Mucosa of descending colon (tissue), 3 donors: Measurements from ENCODE around the gene KCNJ14. TPM values are rescaled to one million over a fixed set of nuclear protein-coding genes. Genes with fewer than 3 reads are reported as not detected.

Experiments
- ATAC-seq: fragments of 200-7000 bp; cut with Tn5 transposase; one replicate; pipeline ENCODE4 v1.9.1; 2020; ENCODE audit warnings: mild to moderate bottlenecking, moderate library complexity
- DNase-seq, 3 donors: peaks; one replicate each; pipeline ENCODE4 v3.0.0-alpha.2; 2020
- H3K36me3 ChIP-seq: fragments of 200-600 bp; one replicate; pipeline ENCODE4 v1.8.0; 2021; ENCODE audit warnings: low read depth, mild to moderate bottlenecking
- H3K4me1 ChIP-seq: fragments of 200-600 bp; one replicate; pipeline ENCODE4 v1.8.0; 2021; ENCODE audit warnings: low read depth, mild to moderate bottlenecking
- H3K4me3 ChIP-seq: fragments of 200-600 bp; one replicate; pipeline ENCODE4 v1.8.0; 2021; ENCODE audit warnings: mild to moderate bottlenecking
- H3K9me3 ChIP-seq: fragments of 200-600 bp; one replicate; pipeline ENCODE4 v1.8.0; 2021; ENCODE audit warnings: mild to moderate bottlenecking
- intact Hi-C, 2 donors: fragments of 100-400 bp; cut with DNase I in 1 of 2; cut with micrococcal nuclease in 1 of 2; formaldehyde crosslinking; loops; one replicate each; pipeline versions ENCODE4 v1.11.0 to v1.11.1; 2022; cut with DNase I, micrococcal nuclease
- total RNA-seq, 3 donors: library from RNA; stranded (reverse); fragmentation: NEBNext Ultra II Directional in 2 of 3; extraction: Animal tissue kit (Norgen Biotek cat#: 25700) in 2 of 3; gene quantifications; one replicate each; pipeline versions ENCODE4 v1.2.1 to v1.2.4, GENCODE V29; 2021 to 2023
- TF ChIP-seq, protein P1 (sequence below): fragments of 200-600 bp; IDR thresholded peaks from one replicate; pipeline ENCODE4 v1.8.0; 2022; ENCODE audit warnings: antibody characterized with exemption, mild to moderate bottlenecking
- donor health status: DM: no; HTN: no; CAD: no; lungs with moderate emphysema.
- donor health status: DM: no; HTN: no; CAD: no.
- donor health status: DM: no; HTN: yes; CAD: no.

The KCNJ14 gene
- total RNA-seq, 3 donors from 2014 or later: 0.46 to 1.3 (median 0.67) TPM

DNA sequence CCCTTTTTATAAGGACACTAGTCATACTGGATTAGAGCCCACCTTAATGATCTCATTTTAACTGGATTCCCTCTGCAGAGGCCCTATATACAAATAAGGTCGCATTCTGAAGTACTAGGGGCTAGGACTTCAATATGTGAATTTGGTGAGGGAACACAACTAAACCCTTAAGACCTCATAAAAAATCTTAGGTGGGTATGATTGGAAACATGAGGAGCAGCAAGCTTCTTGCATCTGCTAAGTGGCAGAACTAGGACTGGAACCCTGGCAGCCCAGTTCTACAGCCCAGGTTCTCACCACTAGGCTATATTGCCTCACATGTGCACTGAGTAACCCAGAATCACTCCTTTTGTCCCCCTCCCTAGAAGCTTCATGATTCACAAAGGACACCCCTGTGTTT, 26.7 kb upstream of the KCNJ14 start:
- ATAC-seq: no peak
- H3K4me1 ChIP-seq: no peaks in the 10 kb centered on the region
- intact Hi-C loops: no loop called here
- H3K9me3 ChIP-seq: no peaks in the 10 kb centered on the region
- no peak for DNase-seq
- TF ChIP-seq, protein P1, sequence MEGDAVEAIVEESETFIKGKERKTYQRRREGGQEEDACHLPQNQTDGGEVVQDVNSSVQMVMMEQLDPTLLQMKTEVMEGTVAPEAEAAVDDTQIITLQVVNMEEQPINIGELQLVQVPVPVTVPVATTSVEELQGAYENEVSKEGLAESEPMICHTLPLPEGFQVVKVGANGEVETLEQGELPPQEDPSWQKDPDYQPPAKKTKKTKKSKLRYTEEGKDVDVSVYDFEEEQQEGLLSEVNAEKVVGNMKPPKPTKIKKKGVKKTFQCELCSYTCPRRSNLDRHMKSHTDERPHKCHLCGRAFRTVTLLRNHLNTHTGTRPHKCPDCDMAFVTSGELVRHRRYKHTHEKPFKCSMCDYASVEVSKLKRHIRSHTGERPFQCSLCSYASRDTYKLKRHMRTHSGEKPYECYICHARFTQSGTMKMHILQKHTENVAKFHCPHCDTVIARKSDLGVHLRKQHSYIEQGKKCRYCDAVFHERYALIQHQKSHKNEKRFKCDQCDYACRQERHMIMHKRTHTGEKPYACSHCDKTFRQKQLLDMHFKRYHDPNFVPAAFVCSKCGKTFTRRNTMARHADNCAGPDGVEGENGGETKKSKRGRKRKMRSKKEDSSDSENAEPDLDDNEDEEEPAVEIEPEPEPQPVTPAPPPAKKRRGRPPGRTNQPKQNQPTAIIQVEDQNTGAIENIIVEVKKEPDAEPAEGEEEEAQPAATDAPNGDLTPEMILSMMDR: no peak
- H3K36me3 ChIP-seq: no peaks in the 10 kb centered on the region
- H3K4me3 ChIP-seq: no peak overlapping the region

DNA sequence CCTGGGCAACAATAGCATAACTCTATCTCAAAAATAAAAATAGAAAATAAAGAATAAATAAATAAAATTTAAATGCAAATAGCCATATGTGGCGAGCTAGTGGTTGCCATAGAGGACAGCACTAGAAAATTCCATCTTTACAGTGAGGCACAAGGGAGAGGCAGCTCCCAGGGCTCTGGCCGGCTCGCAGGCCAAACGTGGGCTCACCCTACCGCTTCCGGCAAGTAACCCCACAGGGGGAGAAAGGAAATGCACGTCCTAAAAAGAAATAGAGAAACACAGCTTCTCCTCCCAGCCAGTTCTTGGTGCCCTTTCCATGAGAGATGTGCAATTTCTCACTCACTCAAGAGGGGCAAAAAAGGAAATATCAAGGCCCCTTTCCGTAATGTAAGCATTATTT, 22.0 kb upstream of the KCNJ14 start:
- Histone ChIP-seq H3K4me1 (no peaks in the 10 kb centered on the region), H3K4me3 (no peak overlapping the region), H3K36me3 (no peaks in the 10 kb centered on the region), H3K9me3 (no peaks in the 10 kb centered on the region)
- ATAC-seq (no peak), DNase-seq (no peak)
- intact Hi-C loops: no loop called here
- TF ChIP-seq, protein P1: no peak

DNA sequence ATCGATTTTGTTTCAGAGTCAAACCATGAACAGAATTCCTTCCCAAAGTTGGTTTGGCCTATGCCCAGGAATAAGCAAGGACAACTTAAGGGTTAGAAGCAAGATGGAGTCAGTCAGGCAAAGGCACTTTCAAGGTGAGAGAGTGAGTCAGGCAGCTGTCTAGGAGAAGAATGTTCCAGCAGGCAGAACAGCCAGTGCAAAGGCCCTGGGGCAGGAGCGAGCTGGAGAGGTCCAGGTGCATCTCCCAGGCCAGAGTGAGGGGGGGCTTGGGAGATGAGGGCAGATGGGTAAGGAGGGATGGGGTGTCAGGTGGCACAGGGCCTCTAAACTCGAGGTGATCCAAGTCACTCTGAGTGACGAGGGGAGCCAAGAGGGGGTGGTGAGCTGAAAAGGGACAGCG, 18.8 kb upstream of the KCNJ14 start:
- TF ChIP-seq, protein P1: no peak

DNA sequence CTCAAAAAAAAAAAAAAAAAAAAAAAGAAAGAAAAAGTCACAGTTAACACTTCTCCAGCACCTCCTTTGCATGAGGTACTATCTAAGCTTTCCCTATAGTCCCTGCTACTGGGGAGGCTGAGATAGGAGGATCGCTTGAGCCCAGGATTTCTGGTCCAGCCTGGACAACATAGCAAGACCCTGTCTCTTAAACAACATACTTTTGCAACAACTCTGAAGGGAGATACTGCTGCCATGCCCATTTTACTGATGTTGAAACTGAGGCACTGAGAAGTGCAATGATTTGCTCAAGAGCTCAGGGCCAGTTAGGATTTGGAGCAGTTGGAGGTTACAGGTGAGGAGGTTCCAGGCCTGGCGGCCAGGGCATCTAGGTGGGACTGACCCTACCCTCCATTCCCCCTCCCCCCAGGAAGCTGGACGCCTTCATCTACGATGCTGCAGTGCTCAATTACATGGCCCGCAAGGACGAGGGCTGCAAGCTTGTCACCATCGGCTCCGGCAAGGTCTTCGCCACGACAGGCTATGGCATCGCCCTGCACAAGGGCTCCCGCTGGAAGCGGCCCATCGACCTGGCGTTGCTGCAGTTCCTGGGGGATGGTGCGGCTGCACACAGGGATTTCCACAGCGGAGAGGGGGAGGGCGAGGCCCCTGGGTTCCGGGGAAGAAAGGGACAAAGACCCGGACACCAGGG, 13.9 kb upstream of the KCNJ14 start:
- Histone ChIP-seq H3K4me1 (peaks cover 10% of the 10 kb centered on the region), H3K9me3 (no peaks in the 10 kb centered on the region), H3K36me3 (no peaks in the 10 kb centered on the region), H3K4me3 (no peak overlapping the region)
- TF ChIP-seq, protein P1: no peak
- DNase-seq: no peak
- intact Hi-C loops: no loop called here
- no peak for ATAC-seq

More for the DNA sequence above, 18.8 kb upstream of the KCNJ14 start:
- Histone ChIP-seq H3K9me3 (no peaks in the 10 kb centered on the region), H3K4me3 (no peak overlapping the region), H3K36me3 (no peaks in the 10 kb centered on the region), H3K4me1 (no peaks in the 10 kb centered on the region)
- intact Hi-C loops: no loop called here
- DNase-seq (no peak), ATAC-seq (no peak)

DNA sequence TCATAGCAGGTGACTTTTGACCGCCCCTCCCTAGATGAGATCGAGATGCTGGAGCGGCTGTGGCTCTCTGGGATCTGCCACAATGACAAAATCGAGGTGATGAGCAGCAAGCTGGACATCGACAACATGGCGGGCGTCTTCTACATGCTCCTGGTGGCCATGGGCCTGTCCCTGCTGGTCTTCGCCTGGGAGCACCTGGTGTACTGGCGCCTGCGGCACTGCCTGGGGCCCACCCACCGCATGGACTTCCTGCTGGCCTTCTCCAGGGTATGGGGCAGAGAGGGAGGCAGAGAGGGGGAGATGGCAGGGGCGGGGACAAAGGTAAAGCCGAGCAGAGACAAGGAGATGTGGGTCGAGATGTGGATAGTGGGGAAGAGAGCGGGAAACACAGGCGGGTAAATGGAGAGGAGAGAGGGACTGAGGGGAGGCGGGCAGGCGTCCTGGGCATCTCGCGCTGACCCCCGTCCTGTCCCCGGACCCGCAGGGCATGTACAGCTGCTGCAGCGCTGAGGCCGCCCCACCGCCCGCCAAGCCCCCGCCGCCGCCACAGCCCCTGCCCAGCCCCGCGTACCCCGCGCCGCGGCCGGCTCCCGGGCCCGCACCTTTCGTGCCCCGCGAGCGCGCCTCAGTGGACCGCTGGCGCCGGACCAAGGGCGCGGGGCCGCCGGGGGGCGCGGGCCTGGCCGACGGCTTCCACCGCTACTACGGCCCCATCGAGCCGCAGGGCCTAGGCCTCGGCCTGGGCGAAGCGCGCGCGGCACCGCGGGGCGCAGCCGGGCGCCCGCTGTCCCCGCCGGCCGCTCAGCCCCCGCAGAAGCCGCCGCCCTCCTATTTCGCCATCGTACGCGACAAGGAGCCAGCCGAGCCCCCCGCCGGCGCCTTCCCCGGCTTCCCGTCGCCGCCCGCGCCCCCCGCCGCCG, 13.0 kb upstream of the KCNJ14 start:
- no peak for DNase-seq
- intact Hi-C loops: no loop called here
- Histone ChIP-seq H3K9me3 (no peaks in the 10 kb centered on the region), H3K4me1 (peaks cover 16% of the 10 kb centered on the region), H3K4me3 (no peak overlapping the region), H3K36me3 (no peaks in the 10 kb centered on the region)
- TF ChIP-seq, protein P1: no peak
- ATAC-seq: no peak
